Uterus (tissue), 4 donors: ENCODE measurements around the gene MIER3. TPM values are rescaled to one million over a fixed set of nuclear protein-coding genes. Genes with fewer than 3 reads are reported as not detected.

ENCODE experiments used
- DNase-seq, 2 donors: peaks; one replicate each; pipeline ENCODE4 v3.0.0-alpha.2; 2019 to 2020
- H3K27ac ChIP-seq, 2 donors: fragments of 200-600 bp; sonication (generic); 1 replicate in 1 of 2; 2 replicates in 1 of 2; pipeline ENCODE4 v1.5.1; 2016 to 2018
- H3K27me3 ChIP-seq, 2 donors: fragments of 200-600 bp; sonication (generic); one replicate each; pipeline ENCODE4 v1.5.1; 2018 to 2019; ENCODE audit warnings: control low read depth in 1 of 2
- H3K36me3 ChIP-seq, 2 donors: fragments of 200-600 bp; sonication (generic); one replicate each; pipeline ENCODE4 v1.5.1; 2019; ENCODE audit warnings: control low read depth in 1 of 2
- H3K4me1 ChIP-seq, 2 donors: fragments of 200-600 bp; sonication (generic); one replicate each; pipeline ENCODE4 v1.5.1; 2018 to 2019; ENCODE audit warnings: control low read depth in 1 of 2
- H3K4me3 ChIP-seq, 2 donors: fragments of 200-600 bp; sonication (generic); 1 replicate in 1 of 2; 2 replicates in 1 of 2; pipeline ENCODE4 v1.5.1; 2018 to 2019; ENCODE audit warnings: mild to moderate bottlenecking in 1 of 2
- H3K9me3 ChIP-seq, 2 donors: fragments of 200-600 bp; sonication (generic); one replicate each; pipeline ENCODE4 v1.5.1; 2019; ENCODE audit warnings: control low read depth in 1 of 2
- CTCF ChIP-seq, 4 experiments: fragments of 200-600 bp in 2 of 4; fragments of 450-650 bp in 2 of 4; sonication (generic) in 2 of 4; IDR thresholded peaks; one replicate each; pipeline ENCODE4 v1.5.1; 2016 to 2019; ENCODE audit warnings: antibody characterized with exemption in 4 of 4, mild to moderate bottlenecking in 2 of 4, moderate library complexity in 1 of 4
- POLR2A ChIP-seq, 2 donors: fragments of 450-650 bp; IDR thresholded peaks; one replicate each; pipeline ENCODE4 v1.6.1; 2016; ENCODE audit warnings: antibody characterized with exemption in 2 of 2, mild to moderate bottlenecking in 1 of 2, moderate library complexity in 1 of 2
- intact Hi-C: fragments of 100-400 bp; cut with DNase I; formaldehyde crosslinking; loops from one replicate; pipeline ENCODE4 v1.15.1; 2023; ENCODE audit warnings: low total_unique reads
- total RNA-seq, 4 donors: library from RNA; depleted of rRNA in 3 of 4; stranded (reverse); fragments of >200 nt in 3 of 4; gene quantifications; one replicate each; pipeline versions ENCODE4 v1.1.0 to v1.2.4, GENCODE V29; 2014 to 2023
- donor health status: DM: yes; HTN: yes; CAD: no.

Gene MIER3
- total RNA-seq, 4 donors from 2014 or later: 15.6 to 94.6 (median 29.7) TPM

GRCh38 chr5:56950626-56951125 lies 1.2 kb downstream of the MIER3 start:
- Histone ChIP-seq H3K27me3 (no peaks in the 10 kb centered on the region), H3K4me1 (peaks cover 0 to 6% of the 10 kb centered on the region in 2 donors), H3K36me3 (no peaks in the 10 kb centered on the region), H3K4me3 (peak overlapping the region; percentile 65 to 81), H3K27ac (peak overlapping the region; percentile 92 to 94), H3K9me3 (no peaks in the 10 kb centered on the region)
- no peak for TF ChIP-seq CTCF (IDR thresholded peaks at IDR 0.05)
- TF ChIP-seq POLR2A (IDR thresholded peaks at IDR 0.05): no peak
- DNase-seq: peak; percentile 66 to 77
- intact Hi-C loops: no loop called here

GRCh38 chr5:56947052-56947451 lies 4.9 kb downstream of the MIER3 start:
- no peak for TF ChIP-seq POLR2A (IDR thresholded peaks at IDR 0.05)
- TF ChIP-seq CTCF (IDR thresholded peaks at IDR 0.05): no peak
- Histone ChIP-seq H3K36me3 (no peaks in the 10 kb centered on the region), H3K27me3 (no peaks in the 10 kb centered on the region), H3K27ac (no peak overlapping the region), H3K9me3 (no peaks in the 10 kb centered on the region), H3K4me1 (peaks cover 0 to 6% of the 10 kb centered on the region in 2 donors), H3K4me3 (no peak overlapping the region)
- intact Hi-C loops: no loop called here
- DNase-seq: no peak

- no peak for DNase-seq
- Histone ChIP-seq H3K9me3 (no peaks in the 10 kb centered on the region), H3K4me3 (no peak overlapping the region), H3K4me1 (no peaks in the 10 kb centered on the region), H3K36me3 (no peaks in the 10 kb centered on the region), H3K27me3 (no peaks in the 10 kb centered on the region), H3K27ac (no peak overlapping the region)
- no peak for TF ChIP-seq CTCF (IDR thresholded peaks at IDR 0.05)
- no peak for TF ChIP-seq POLR2A (IDR thresholded peaks at IDR 0.05)
- intact Hi-C loops: no loop called here
These were observed 9.9 kb downstream of the MIER3 start for GRCh38 chr5:56941981-56942380.

DNA sequence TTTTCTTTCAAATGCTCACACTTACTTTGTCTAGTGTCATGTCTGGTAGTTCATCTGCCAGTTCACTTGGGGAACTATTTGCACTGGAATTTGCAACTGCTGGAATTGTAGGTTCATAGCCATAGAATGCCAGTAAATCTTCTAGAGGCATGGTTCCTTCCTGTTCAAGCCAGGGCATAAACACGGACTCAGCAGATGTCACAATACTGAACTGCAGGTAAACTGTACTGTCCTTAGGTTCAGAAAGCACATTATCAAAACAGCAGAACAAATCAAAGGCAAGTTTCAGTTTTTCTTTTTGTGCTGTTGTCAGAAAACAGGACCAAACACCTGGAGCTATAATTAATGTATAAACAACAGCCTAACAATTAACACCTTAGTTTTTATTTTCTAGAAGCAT lies 13.1 kb downstream of the MIER3 start:
- no peak overlapping the region for H3K27ac ChIP-seq
- no peaks in the 10 kb centered on the region for H3K36me3 ChIP-seq
- intact Hi-C loops: no loop called here
- no peaks in the 10 kb centered on the region for H3K27me3 ChIP-seq
- no peaks in the 10 kb centered on the region for H3K4me1 ChIP-seq
- no peak for DNase-seq
- no peaks in the 10 kb centered on the region for H3K9me3 ChIP-seq
- TF ChIP-seq POLR2A (IDR thresholded peaks at IDR 0.05): no peak
- no peak for TF ChIP-seq CTCF (IDR thresholded peaks at IDR 0.05)
- no peak overlapping the region for H3K4me3 ChIP-seq

DNA sequence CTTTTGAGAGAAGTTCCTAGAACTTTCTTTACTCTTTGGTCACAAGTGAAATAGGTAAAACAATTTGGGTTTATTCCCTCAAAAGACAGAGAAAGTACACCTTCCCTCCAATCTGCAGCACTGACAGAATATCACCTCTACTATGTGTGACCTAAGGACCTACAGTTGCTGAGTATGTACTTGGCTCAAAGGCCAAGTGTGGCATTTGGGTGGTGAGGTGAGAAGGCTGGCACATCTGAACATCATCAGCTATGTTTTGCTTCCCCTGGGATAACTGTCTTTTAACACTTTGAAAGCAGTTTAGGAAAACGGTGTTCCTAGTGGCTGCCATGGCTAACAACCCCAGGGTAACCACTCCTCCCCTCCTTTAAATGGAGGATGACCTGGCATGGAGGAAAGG lies 17.6 kb downstream of the MIER3 start:
- H3K36me3 ChIP-seq: no peaks in the 10 kb centered on the region
- intact Hi-C loops: no loop called here
- no peaks in the 10 kb centered on the region for H3K4me1 ChIP-seq
- no peaks in the 10 kb centered on the region for H3K27me3 ChIP-seq
- no peak overlapping the region for H3K4me3 ChIP-seq
- DNase-seq: no peak
- no peaks in the 10 kb centered on the region for H3K9me3 ChIP-seq
- H3K27ac ChIP-seq: no peak overlapping the region
- TF ChIP-seq CTCF (IDR thresholded peaks at IDR 0.05): no peak
- TF ChIP-seq POLR2A (IDR thresholded peaks at IDR 0.05): no peak
